OCI-LY1 (cell line): ENCODE results near the gene MYBPC3.

Experiments
- H2AFZ ChIP-seq: fragments of 200-600 bp; sonication (generic), shearing (Covaris generic); 2 replicates; pipeline ENCODE4 v1.6.0; 2014; ENCODE audit warnings: antibody characterized with exemption, mild to moderate bottlenecking, low read length
- H3F3A ChIP-seq: fragments of 200-600 bp; sonication (generic), shearing (Covaris generic); 2 replicates; pipeline ENCODE4 v1.6.0; 2014; ENCODE audit warnings: mild to moderate bottlenecking, antibody characterized with exemption, low read length, moderate library complexity; ENCODE audit not compliant: insufficient read depth
- H3K27ac ChIP-seq: fragments of 200-600 bp; sonication (generic); 2 replicates; pipeline ENCODE4 v1.5.1; 2014; ENCODE audit warnings: low read length, mixed run types, mild to moderate bottlenecking, low read depth; ENCODE audit not compliant: poor library complexity, severe bottlenecking
- H3K27me3 ChIP-seq: fragments of 200-600 bp; sonication (generic); 2 replicates; pipeline ENCODE4 v1.6.0; 2014; ENCODE audit warnings: antibody characterized with exemption, mild to moderate bottlenecking, low read length, moderate library complexity; ENCODE audit not compliant: insufficient read depth
- H3K36me3 ChIP-seq: fragments of 200-600 bp; sonication (generic); 2 replicates; pipeline ENCODE4 v1.6.1; 2014; ENCODE audit warnings: mild to moderate bottlenecking, antibody characterized with exemption, low read length, moderate library complexity, mixed read lengths; ENCODE audit not compliant: insufficient read depth
- H3K4me1 ChIP-seq: fragments of 200-600 bp; sonication (generic); 2 replicates; pipeline ENCODE4 v1.5.1; 2014; ENCODE audit warnings: mild to moderate bottlenecking, low read length, moderate library complexity; ENCODE audit not compliant: insufficient read depth, severe bottlenecking
- H3K4me2 ChIP-seq: fragments of 200-600 bp; sonication (generic), shearing (Covaris generic); 2 replicates; pipeline ENCODE4 v1.6.1; 2014; ENCODE audit warnings: low read length
- H3K4me3 ChIP-seq: fragments of 200-600 bp; sonication (generic); 2 replicates; pipeline ENCODE4 v1.5.1; 2014; ENCODE audit warnings: low read length, low read depth, mild to moderate bottlenecking, mixed read lengths; ENCODE audit not compliant: poor library complexity, severe bottlenecking
- H3K79me2 ChIP-seq: fragments of 200-600 bp; shearing (Covaris generic); 2 replicates; pipeline ENCODE4 v1.6.1; 2016; ENCODE audit warnings: mixed run types, low read length, mixed read lengths; ENCODE audit not compliant: insufficient read depth
- H3K9ac ChIP-seq: fragments of 200-600 bp; sonication (generic), shearing (Covaris generic); 2 replicates; pipeline ENCODE4 v1.6.1; 2014; ENCODE audit warnings: mild to moderate bottlenecking, low read length, mixed read lengths
- H3K9me2 ChIP-seq: fragments of 200-600 bp; sonication (generic), shearing (Covaris generic); 2 replicates; pipeline ENCODE4 v1.6.1; 2014; ENCODE audit warnings: low read depth, mild to moderate bottlenecking, low read length, mixed read lengths
- H3K9me3 ChIP-seq: fragments of 200-600 bp; shearing (Covaris generic); 2 replicates; pipeline ENCODE4 v1.6.1; 2014; ENCODE audit warnings: low read length, mixed read lengths
- H4K20me1 ChIP-seq: fragments of 200-600 bp; sonication (generic), shearing (Covaris generic); 2 replicates; pipeline ENCODE4 v1.6.0; 2016; ENCODE audit warnings: mild to moderate bottlenecking, low read length; ENCODE audit not compliant: insufficient read depth
- EZH2 ChIP-seq: fragments of 200-600 bp; sonication (generic), shearing (Covaris generic); IDR thresholded peaks from 2 replicates; pipeline ENCODE4 v1.8.0; 2017; ENCODE audit warnings: borderline replicate concordance, mixed run types, mild to moderate bottlenecking, antibody characterized with exemption, low read length, moderate library complexity, mixed read lengths
- TF ChIP-seq, protein P1 (sequence below): fragments of 200-600 bp; sonication (generic), shearing (Covaris generic); IDR thresholded peaks from 2 replicates; pipeline ENCODE4 v1.5.1; 2017; ENCODE audit warnings: mild to moderate bottlenecking, antibody characterized with exemption, low read length, moderate library complexity, mixed read lengths

The MYBPC3 gene

DNA sequence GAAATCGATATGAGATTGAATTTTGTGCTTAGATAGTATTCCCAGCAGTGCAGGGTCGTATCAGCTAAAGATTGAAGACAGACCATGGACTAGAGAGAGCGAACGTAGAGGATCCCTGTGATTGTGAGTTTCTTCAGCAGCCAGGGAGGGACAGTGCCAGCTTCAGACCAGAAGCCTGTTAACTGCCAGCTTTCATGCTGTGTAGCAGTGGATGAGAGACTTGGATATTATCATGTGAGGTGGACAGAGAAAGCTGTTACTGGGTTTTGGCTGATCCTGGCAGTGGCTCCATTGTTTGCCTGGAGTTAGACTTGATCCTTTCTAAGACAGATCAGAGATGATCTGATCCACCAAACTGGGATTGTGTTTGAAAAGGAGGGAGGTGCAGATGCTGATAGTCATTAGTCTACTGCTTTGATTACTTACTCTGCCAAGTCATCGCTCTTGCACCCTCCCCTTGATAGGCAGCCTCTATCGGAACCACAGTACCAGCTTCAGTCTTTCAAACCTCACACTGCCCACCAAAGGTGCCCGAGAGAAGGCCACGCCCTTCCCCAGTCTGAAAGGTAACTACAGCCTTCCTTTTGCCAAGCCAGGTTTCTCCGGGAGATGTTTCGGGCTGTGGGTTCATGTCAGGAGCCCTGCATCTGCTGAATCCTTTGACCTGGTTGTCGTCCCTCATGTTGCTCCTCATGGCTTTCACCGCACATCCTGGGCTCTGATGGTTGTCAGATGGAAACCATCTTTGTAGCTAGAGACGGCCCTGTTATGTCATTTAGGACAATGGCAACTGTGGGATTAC is 66.3 kb downstream of the MYBPC3 start:
- H3K9me2 ChIP-seq, result no peaks in the 10 kb centered on the region
- no peak overlapping the region for H3K27ac ChIP-seq
- H3K4me1 ChIP-seq, result no peaks in the 10 kb centered on the region
- peaks cover 86% of the 10 kb centered on the region for H3K36me3 ChIP-seq
- H3F3A ChIP-seq, result no peaks in the 10 kb centered on the region
- no peak for TF ChIP-seq EZH2
- TF ChIP-seq, protein P1, sequence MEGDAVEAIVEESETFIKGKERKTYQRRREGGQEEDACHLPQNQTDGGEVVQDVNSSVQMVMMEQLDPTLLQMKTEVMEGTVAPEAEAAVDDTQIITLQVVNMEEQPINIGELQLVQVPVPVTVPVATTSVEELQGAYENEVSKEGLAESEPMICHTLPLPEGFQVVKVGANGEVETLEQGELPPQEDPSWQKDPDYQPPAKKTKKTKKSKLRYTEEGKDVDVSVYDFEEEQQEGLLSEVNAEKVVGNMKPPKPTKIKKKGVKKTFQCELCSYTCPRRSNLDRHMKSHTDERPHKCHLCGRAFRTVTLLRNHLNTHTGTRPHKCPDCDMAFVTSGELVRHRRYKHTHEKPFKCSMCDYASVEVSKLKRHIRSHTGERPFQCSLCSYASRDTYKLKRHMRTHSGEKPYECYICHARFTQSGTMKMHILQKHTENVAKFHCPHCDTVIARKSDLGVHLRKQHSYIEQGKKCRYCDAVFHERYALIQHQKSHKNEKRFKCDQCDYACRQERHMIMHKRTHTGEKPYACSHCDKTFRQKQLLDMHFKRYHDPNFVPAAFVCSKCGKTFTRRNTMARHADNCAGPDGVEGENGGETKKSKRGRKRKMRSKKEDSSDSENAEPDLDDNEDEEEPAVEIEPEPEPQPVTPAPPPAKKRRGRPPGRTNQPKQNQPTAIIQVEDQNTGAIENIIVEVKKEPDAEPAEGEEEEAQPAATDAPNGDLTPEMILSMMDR, result no peak
- H3K4me2 ChIP-seq, result no peak overlapping the region
- no peaks in the 10 kb centered on the region for H4K20me1 ChIP-seq
- no peaks in the 10 kb centered on the region for H3K27me3 ChIP-seq
- H3K4me3 ChIP-seq, result no peak overlapping the region
- H2AFZ ChIP-seq, result no peak overlapping the region
- no peaks in the 10 kb centered on the region for H3K9me3 ChIP-seq
- no peak overlapping the region for H3K9ac ChIP-seq
- no peaks in the 10 kb centered on the region for H3K79me2 ChIP-seq

DNA sequence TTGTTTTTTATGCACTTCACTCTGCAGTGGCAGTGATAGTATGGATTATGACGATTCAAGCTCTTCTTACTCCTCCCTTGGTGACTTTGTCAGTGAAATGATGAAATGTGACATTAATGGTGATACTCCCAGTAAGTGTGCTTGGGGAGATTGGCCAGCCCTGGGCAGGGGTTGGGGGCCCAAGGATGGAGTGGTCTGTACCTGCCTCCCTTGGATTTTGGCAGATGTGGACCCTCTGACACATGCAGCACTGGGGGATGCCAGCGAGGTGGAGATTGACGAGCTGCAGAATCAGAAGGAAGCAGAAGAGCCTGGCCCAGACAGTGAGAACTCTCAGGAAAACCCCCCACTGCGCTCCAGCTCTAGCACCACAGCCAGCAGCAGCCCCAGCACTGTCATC is 68.4 kb downstream of the MYBPC3 start:
- no peak for TF ChIP-seq EZH2
- TF ChIP-seq, protein P1, result no peak
- Histone ChIP-seq H3K79me2 (no peaks in the 10 kb centered on the region), H3K9me3 (no peaks in the 10 kb centered on the region), H2AFZ (no peak overlapping the region), H3K27me3 (no peaks in the 10 kb centered on the region), H3K9me2 (no peaks in the 10 kb centered on the region), H3F3A (no peaks in the 10 kb centered on the region), H3K4me3 (no peak overlapping the region), H3K27ac (no peak overlapping the region), H3K4me2 (no peak overlapping the region), H3K36me3 (peaks cover 83% of the 10 kb centered on the region), H3K4me1 (no peaks in the 10 kb centered on the region), H4K20me1 (no peaks in the 10 kb centered on the region), H3K9ac (no peak overlapping the region)

DNA sequence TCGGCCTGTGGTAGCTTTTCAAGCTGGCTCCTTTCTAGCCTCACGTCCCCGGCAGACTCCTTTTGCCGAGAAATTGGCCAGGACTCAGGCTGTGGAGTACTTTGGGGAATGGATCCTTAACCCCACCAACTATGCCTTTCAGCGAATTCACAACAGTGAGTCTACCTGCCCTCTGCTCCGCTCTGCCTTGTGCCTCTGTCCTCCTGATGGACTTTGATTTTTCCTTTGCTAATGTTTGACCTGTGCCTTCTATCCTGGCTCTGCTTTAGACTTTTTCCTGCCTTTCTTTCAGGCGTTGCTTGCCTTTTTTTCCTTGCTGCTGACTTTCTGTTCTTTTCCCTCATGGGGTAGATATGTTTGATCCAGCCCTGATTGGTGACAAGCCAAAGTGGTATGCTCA is 70.0 kb downstream of the MYBPC3 start:
- Histone ChIP-seq H3K4me1 (no peaks in the 10 kb centered on the region), H3K9ac (no peak overlapping the region), H3K9me2 (no peaks in the 10 kb centered on the region), H4K20me1 (no peaks in the 10 kb centered on the region), H3K27me3 (no peaks in the 10 kb centered on the region), H3K4me2 (no peak overlapping the region), H3K9me3 (no peaks in the 10 kb centered on the region), H3K79me2 (no peaks in the 10 kb centered on the region), H3K4me3 (no peak overlapping the region), H2AFZ (no peak overlapping the region), H3F3A (no peaks in the 10 kb centered on the region), H3K27ac (no peak overlapping the region), H3K36me3 (peaks cover 81% of the 10 kb centered on the region)
- TF ChIP-seq EZH2, result no peak
- TF ChIP-seq, protein P1, result no peak
